Measurements from ENCODE around the gene ABAT.
"Not testable (repeated sequence)": the region's sequence is repeated elsewhere in the genome, so short reads cannot be mapped to it uniquely, and the experiment has no call there.

The ABAT gene

DNA sequence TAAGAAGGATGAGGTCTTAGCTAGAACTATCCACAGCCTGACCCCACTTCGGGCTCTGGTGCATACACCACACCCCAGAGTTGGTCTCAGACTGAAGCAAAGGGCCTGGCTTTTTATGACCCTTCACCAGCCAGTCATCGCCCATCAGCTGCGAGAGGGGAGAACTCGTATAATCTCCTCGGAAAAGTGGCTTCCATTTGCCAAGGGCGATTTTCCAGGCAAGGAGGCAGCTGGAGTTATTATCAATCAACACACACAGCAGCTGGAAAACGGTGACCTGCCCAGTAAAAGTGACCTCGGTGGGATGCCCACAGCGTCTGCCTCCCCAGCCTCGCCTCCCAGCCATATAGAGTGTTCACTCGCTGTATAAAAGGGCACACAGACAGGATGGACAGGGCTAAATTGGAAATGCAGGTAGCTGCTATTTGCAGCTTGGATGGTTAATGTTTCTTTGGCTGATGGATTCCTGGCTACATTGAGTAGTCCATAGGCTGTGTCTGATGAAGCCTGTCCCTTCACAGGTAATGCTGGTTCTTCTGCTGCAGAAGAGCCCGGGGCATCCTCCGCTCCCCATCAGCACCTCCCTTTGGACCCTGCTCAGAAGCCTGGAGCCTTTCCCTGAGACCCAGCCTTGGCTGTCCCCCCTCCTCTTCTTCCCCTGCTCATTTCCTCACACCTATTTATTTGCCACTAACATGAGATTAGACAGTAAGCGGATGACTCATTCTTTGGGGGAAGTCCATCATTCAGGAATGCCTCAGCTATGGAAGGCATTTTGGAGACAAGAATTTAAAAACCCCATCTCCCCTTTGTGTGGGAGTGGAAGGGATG is 77.3 kb downstream of the ABAT start:
- no peak for DNase-seq

DNA sequence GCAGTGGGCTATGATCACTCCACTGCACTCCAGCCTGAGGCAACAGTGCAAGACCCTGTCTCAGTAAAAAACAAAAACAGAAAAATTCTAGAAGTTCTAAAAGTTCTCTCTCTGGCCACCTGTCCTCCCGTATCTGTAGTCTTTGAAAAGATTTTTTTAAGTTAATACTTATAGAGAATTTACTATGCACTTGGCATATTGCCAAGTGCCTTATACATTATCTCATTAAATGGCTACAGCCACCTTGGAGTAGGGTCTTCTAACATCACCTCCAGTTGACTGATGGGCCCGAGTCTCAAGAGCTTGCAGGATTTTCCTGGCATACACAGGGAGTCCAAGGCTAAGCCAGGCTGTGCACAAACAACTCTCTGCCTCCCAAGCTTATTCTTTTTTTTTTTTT is 78.3 kb downstream of the ABAT start:
- no peak for DNase-seq

DNA sequence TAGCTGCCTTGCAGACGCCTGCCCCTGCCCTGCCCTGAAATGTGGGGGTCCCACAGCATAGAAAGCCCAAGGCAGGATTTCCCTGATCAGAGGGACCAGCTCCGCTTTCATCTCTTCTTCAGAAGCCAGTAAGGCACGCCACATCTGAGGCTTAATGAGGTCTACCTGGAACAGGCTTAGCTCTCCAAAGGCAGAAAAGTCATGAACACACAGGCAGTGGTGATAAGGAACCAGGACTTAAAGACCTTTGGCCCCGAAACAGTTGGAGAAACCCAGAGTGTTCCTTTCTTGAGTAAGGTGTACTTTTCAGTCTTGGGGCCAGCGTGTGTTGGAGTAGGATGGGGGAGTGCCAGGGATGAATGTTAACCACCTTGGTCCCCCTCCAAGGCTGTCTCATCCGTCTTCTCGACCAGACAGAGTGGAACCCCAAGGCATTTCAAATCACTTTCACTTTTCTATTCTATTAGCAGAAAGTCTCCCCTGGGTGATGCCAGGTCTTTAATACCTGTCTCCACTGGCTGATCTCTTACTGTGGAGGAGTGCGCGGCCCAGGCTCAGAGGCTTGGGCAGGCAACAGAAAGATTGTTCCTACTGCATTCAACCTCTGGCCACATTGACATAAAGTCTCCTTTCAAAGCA is 79.1 kb downstream of the ABAT start:
- no peak for DNase-seq

DNA sequence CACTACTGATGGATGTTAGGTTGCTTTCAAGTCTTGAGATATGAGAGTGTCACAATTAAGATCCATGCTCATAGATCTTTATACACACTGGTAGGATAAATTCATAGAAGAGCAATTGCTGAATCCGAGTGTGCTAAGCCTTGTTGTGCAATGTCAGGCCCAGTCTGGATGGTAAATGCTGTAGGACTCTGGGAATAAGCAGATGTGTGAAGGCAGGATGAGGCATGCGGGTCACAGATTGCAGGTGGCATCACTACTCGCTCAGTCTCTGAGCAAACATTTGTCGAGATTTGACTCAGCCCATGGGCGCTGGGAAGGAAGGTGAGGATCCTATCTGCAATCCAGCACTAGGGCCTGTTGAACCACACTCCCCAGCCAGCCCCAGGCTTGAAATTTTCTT is 82.3 kb downstream of the ABAT start:
- no peak for DNase-seq

DNA sequence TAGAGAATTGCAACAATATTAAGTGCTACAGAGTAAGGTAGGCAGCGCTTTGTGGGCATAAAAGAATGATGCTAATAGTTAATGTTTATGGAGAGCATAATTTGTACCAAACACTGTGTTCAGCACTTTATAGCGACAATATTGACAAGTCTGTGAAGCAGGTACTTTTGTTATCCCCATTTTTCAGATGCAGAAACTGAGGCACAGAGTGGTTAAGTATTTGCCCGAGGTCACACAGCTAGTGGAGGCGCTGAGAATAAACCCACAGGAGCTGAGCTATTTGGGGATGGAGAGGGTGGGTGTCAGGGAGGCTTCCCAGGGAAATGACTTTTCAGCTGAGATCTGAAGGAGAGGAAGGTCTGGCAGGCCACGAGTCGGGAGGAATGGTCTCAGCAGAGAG is 83.6 kb downstream of the ABAT start:
- no peak for DNase-seq

DNA sequence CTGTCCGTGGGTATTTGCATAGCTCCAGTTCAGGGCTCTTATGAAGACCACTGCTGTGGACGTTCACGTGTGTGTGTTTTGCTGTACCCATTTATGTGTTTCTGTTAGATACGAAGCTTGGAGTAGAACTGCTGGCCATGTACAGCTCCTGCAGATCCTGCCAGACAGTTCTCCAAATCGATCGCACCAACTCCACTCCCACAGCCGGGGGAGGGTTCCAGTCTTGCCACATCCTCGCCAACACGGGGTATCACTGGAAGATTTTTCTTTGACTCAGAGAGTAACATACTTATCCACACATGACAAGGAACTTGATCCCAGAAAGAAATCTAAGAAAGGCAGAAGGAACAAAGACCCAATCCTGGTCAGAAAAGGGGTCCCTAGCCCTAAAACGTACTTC is 85.6 kb downstream of the ABAT start:
- no peak for DNase-seq

DNA sequence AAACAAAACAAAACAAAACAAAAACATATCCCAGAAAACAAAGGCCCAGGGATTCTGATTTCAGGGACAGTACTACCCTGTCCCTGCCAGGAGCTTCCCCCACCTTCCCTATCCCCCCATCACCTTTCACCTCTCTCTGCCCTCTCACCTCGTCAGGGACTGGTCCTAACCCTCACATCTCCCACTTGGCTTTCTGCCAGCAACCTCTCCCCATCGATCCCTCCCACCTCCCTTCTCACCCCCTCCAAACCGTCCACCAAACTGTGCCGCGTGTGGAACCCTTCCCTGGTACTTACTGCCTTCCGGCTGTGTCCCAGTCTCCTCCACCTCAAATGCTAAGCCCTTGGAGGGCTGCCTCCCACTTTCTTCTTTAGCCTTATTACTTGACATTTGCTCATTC is 86.7 kb downstream of the ABAT start:
- no peak for DNase-seq

DNA sequence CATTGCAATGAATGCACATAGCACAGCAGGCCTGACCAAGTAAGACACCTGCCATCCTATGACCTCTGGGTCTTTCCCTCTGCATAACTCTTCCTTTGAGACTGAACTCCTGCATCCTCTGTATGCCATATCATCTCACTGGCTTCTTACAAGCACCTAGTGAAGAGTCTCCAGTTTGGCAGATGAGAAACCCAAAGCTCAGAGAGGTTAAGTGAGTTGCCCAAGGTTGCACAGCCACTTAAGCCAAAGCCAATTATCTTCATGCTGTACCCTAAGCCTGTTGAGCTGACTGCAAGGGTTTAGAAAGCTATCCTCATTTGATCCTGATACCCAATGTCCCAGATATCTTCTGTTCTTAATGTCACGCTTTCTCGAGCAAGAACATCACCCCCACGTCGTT is 87.8 kb downstream of the ABAT start:
- no peak for DNase-seq

DNA sequence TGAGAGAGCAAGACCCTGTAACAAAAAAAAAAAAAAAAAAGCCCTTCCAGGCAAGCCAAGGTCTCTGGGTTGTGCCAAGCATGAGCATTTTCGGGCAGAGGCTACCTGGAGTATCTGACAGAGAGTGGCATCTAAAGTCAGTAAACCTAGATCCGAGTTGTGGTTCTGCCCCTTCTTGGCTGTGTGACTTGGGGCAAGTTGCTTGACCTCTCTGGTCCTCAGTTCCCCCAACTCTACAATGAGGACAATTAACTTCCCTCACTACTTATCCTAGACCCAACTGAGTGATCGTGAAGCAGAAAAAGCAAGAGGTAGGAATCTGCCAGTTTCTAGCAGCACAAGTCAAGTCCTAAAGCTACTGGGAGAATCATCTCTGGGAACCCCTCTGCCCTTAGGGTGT is 88.7 kb downstream of the ABAT start:
- DNase-seq = no peak

DNA sequence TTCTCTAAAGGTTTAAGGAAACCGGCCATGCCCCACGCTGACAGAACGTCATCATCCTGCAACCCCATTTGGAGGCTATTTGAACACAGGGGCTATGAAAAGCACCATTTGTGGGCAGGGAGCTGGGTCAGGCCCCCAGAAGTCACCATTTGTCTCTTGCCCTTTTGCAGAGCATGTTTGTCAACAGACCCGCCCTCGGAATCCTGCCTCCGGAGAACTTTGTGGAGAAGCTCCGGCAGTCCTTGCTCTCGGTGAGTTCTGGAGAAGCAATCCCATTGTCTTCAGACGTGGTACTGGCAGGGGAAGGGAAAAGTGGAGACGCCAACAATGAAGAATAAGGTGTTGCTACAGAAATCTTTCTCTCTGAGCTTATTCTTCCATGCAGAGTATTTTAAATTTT is 89.5 kb downstream of the ABAT start:
- DNase-seq = no peak

DNA sequence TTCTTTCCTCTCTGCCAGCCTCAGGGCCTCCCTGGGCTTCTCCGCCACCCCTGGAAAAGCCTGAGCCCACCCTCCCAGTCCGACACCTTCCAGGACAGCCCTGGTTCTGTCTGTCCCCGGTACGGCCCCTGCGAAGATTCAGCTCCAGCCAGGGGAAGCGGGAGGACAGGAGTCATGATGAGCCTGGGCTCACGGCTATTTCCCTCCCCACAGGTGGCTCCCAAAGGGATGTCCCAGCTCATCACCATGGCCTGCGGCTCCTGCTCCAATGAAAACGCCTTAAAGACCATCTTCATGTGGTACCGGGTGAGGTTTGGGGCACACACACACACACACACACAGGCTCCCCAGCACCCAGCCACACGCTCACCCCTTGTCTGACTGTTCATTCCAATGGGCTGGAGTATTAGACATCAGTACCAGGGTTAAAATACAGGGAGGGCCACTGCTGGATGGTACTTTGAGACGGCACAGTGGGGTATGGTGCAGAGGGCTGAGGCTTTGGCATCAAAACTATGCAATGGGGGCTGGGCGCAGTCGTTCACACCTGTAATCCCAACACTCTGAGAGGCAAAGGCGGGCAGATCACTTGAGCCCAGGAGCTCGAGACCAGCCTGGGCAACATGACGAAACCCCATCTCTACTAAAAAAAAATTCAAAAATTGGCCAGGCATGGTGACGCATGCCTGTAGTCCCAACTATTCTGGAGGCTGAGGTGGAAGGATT is 90.3 kb downstream of the ABAT start:
- no peak for DNase-seq

DNA sequence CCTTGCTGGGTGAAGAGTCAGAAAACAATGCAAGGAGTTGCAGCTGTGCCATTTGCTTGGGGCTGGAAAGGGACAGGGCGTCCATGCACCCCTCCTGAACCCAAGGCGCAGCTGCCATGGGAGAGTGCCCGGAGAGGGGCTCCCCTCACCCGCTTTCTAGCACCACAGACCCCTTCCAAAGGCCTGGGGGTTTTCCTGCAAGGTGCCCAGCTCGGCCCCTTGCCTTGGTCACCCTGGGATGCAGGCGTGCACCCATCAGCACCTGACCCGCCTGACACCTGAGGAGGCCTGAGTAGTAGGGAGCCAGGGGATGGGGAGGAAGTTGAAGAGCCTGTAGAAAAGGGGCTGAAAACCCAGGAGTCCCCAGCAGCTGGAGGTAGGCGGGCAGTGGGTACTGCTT is 92.8 kb downstream of the ABAT start:
- no peak for DNase-seq

DNA sequence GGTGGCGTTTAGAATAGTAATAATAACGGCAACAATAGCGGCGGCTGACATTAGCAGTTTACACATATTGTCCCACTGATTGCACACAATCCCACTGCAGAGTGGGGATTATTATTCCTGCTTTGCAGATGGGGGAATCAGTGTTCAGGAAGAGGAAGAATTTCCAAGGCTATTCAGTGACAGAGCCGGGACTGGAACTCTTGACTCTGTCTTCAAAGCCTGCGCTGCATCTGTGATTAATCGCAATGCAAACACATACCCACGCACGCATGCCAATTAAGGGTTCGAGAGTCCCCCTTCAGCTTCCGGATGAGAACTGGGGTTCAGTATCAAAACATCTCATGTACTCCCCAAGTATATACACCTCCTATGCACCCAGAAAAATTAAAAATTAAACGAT is 93.9 kb downstream of the ABAT start:
- no peak for DNase-seq

DNA sequence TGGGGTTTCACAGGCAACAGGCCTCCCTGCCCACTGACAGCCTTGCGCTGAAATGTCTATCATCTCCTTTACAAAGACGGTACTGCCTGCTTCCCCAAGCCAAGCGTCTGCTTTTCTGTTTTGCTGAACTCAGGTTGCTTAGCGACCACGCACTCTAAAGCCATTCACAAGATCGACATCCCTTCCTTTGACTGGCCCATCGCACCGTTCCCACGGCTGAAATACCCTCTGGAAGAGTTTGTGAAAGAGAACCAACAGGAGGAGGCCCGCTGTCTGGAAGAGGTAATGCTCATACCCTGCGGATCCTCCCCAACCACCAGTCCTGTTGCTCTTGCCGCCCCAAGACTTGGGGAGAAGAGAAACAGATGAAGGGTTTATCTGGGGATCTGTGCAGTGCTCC is 94.3 kb downstream of the ABAT start:
- no peak for DNase-seq

DNA sequence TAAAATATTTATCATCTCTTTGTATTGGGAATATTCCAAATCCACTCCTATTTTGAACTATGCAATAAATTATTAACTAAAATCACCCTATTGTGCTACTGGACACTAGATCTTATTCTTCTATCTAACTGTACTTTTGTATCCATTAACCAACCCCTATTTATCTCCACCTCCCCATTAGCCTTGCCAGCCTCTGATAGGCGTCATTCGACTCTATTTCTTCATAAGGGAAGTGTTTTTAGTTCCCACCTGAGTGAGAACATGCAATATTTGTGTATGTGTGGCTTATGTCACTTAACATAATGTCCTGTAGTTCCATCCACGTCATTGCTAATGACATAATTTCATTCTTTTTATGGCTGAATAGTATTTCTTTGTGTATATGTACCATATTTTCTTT is 99.1 kb downstream of the ABAT start:
- no peak for DNase-seq

DNA sequence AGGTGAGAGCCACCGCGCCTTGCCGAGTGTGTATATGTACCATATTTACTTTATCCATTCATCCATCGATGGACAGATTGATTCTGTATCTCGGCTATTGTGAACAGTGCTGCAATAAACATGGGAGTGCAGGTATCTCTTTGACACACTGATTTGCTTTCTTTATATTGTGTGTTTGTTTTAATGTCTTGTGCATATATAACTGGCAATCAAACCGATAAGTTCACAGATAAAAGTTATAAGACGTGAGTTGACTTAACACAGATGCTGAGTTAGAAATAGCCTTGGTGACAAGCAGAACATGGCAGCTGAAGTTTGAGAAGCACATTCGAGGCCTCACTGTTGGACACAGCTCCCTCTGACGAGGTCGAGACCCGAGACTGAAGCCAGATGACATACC is 99.8 kb downstream of the ABAT start:
- DNase-seq = no peak

DNA sequence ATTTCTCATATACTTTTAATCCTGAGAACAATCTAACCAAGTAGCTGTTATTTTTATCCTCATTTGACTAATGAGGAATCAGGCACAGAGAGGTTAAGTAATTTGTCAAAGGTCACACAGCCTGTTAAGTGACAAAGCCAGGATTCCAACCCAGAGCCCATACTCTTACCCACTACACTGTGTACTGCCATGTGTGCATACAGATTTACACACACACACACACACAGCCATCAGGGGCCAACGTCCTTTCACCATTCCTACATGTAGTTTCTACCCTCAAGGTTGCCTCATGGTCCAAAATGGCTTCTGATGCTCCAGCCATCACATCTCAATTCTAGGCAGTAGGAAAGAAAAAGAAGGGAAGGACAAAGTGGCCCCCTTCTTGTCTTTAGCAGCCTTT is 100.9 kb downstream of the ABAT start:
- no peak for DNase-seq

DNA sequence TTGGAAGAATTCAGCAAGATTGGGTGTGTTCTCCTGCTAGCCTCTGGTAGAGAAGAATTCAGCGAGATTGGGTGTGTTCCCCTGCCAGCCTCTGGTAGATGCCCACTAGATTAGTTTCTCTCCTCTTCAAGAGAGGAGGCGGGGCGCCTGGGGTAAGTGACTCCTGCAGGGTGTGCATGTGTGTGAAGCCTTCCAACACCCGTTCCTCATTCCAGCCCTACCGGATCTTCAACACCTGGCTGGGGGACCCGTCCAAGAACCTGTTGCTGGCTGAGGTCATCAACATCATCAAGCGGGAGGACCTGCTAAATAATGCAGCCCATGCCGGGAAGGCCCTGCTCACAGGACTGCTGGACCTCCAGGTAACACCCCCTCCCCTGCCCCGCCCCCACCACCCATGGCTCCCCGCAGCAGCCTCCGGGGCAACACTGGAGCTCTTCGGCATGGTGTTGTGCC is 101.7 kb downstream of the ABAT start:
- no peak for DNase-seq

DNA sequence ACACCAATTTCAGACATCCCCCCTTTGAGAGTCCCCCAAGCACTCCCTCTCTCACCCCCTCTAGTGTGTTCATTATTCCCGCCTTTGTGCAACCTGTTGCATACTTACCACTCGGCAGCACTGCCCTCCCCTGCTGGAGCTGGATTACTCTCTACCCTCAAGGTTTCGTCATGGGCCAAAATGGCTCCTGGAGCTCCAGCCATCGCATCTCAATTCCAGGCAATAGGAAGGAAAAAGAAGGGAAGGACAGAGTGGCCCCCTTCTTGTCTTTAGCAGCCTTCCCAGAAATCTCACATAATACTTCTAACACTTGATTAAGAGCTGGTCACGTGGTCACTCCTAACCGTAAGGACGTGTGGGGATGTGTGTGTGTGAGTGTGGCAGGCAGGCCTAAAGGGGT is 102.8 kb downstream of the ABAT start:
- DNase-seq = no peak

DNA sequence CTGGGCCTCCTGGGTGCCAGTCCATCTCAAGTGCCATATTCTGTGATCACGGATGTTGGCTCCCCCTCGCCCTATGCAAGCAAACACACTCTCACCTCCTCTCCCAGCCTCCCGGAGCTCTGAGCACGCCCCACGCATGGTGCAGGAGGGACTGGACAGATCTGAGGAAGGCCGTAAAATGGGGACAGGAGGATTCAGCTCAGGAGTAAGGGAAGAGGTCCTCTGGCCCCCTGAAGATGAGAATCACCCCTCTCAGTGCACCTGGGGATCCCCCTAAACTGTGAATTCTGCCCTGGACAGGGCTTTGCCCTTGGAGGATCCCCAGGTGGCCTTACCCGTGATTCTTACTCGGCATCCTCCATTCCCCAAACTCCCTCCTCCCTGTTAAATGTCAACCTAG is 107.4 kb downstream of the ABAT start:
- DNase-seq = no peak

DNA sequence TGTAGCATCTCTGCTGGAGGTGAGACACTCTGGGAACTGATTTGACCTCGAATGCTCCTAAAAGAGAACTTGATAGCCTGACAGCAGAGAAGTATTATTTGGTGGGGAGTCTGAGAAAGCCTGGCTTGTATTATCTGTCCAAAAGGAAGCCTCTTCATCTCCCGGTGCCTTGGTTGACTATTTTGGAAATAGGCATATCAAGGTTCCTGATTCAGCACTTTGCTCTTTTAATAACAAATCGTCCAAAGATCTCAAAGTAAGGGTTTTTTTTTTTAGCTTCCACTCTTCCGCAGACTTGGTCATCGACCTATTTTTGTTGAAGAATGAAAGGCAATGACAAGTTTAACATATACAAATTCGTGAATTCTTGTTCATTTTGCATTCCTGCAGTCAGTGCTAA is 108.3 kb downstream of the ABAT start:
- DNase-seq = no peak

DNA sequence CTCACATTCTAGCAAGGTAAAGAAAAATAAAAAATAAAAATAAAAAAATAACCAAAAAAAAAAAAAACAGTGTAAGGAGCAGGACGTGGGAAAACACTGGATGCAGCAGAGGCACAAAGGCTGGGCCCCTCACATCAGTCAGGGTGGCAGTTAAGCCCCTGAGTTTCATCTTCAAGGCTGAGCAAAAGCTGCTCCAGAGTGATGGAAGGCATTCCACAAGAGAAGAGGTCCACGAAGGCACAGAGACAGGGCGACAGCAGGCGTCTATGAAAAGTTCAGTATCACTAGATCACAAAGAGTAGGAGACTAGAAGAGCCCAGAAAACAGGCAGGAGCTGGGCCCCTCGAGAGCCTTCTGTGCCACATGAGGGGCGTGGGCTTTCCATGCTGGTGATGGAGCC is 111.0 kb downstream of the ABAT start:
- DNase-seq = no peak

DNA sequence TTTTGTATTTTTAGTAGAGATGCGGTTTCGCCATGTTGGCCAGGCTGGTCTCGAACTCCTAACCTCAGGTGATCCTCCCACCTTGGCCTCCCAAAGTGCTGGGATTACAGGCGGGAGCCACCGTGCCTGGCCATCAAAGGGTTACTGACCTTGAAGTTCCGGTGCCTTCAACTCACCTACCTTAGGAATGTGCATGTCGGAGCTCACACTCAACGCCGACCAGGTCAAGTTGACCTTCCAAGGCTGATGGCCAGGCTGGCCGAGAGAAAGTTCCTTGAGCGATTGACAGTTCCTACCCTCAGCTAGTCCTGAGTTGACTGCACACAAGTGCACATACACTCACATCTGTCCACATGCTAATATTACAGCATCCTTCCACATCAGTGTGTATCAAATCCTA is 111.9 kb downstream of the ABAT start:
- DNase-seq = not testable (repeated sequence)

DNA sequence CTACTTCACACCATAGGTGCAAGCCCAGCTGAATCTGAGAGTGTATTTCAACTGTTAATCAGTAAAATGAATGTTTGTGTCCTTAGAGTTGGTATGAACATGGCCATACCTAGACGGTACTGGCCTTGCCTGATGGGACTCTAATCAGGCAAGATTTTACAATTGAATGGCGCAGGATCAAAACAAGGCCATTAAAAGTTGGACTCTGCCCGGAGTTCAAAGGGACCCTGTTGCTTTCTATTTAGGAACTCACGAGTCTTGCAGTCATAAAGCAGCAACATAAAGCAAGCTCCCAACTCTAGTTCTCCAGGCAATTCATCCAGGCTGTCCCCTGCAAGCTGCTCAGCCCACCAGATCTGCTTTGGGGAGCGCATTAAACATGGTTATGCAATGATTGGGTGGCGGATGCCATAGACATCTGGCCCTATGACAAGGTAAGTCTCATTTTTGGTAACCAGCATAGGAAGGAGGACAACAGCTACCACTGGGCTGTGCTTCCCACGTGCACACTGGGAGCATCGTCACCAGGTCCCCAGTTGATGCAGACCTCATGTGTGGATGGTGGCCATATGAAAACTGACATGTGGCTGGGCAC is 114.3 kb downstream of the ABAT start:
- no peak for DNase-seq
